ENCODE measurements around the gene LEMD2. TPM values are rescaled to one million over a fixed set of nuclear protein-coding genes. Genes with fewer than 3 reads are reported as not detected.

LEMD2 gene
- total RNA-seq, 4 donors from 2014 or later = 44.3 to 99.2 (median 55.6) TPM

- no peak overlapping the region for H3K27ac ChIP-seq
- WGBS = 66% methylated on average over 4 of the region's 4 CpGs
- no peaks in the 10 kb centered on the region for H3K9me3 ChIP-seq
- no peak for DNase-seq (ENCODE audit: low spot score in 2 of 2)
- H3K27me3 ChIP-seq = peaks cover 16% of the 10 kb centered on the region
- H3K36me3 ChIP-seq = no peaks in the 10 kb centered on the region
- no peak for TF ChIP-seq POLR2AphosphoS5 (IDR thresholded peaks at IDR 0.05)
- TF ChIP-seq CTCF (IDR thresholded peaks at IDR 0.05) = no peak
- no peak for TF ChIP-seq POLR2A (IDR thresholded peaks at IDR 0.05)
- TF ChIP-seq EP300 (IDR thresholded peaks at IDR 0.05) = no peak
- no peak overlapping the region for H3K4me3 ChIP-seq
- H3K4me1 ChIP-seq = no peaks in the 10 kb centered on the region
Measured at GRCh38 chr6:33799454-33800113, 10.7 kb upstream of the LEMD2 start.

- Histone ChIP-seq H3K4me3 (no peak overlapping the region), H3K9me3 (no peaks in the 10 kb centered on the region), H3K27me3 (peaks cover 7% of the 10 kb centered on the region), H3K4me1 (no peaks in the 10 kb centered on the region), H3K36me3 (no peaks in the 10 kb centered on the region), H3K27ac (no peak overlapping the region)
- 87% methylated on average over 8 of the region's 13 CpGs for WGBS
- TF ChIP-seq POLR2A (IDR thresholded peaks at IDR 0.05) = no peak
- no peak for TF ChIP-seq EP300 (IDR thresholded peaks at IDR 0.05)
- no peak for TF ChIP-seq CTCF (IDR thresholded peaks at IDR 0.05)
- no peak for TF ChIP-seq POLR2AphosphoS5 (IDR thresholded peaks at IDR 0.05)
- DNase-seq (ENCODE audit: low spot score in 2 of 2) = no peak
Measured at GRCh38 chr6:33798343-33798848, 9.5 kb upstream of the LEMD2 start.

DNA sequence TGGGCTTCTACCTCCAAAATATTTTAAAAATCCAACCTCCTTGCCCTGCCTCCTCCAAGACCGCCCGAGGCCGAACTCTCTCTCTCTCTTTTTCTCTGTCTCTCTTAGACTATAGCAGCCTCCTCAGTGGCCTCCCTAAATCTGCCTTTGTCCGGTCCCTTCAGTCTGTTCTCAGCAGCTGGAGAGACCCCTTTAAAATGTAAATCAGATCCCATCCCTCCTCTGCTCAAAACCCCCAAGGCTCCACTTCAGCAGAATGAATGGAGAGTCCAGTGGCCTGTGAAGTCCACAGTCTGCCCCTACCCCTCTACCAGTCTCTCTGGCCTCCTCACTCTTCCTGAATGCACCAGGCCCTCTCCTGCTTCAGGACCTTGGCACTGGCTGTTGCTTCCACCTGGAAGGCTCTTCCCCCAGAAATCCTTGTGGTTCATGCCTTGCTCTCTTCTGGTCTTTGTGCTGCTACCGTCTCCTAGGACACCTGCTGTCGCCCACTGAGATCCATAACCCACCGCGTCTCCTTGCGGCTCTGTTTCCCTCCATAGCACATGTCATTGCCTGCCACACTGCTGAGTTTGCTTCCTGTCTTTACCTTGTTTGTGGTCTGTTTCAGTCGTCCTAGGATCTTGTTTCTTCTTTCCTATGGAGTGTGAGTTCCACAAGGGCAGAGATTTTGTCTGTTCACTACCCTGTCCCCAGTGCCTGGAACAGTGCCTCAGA lies 8.9 kb upstream of the LEMD2 start:
- H3K27me3 ChIP-seq = peaks cover 3% of the 10 kb centered on the region
- no peaks in the 10 kb centered on the region for H3K36me3 ChIP-seq
- DNase-seq (ENCODE audit: low spot score in 2 of 2) = no peak
- no peaks in the 10 kb centered on the region for H3K4me1 ChIP-seq
- H3K9me3 ChIP-seq = no peaks in the 10 kb centered on the region
- H3K4me3 ChIP-seq = no peak overlapping the region
- no peak for TF ChIP-seq CTCF (IDR thresholded peaks at IDR 0.05)
- TF ChIP-seq POLR2AphosphoS5 (IDR thresholded peaks at IDR 0.05) = no peak
- TF ChIP-seq EP300 (IDR thresholded peaks at IDR 0.05) = no peak
- no peak for TF ChIP-seq POLR2A (IDR thresholded peaks at IDR 0.05)
- WGBS = 84% methylated on average over 10 of the region's 10 CpGs
- no peak overlapping the region for H3K27ac ChIP-seq

DNA sequence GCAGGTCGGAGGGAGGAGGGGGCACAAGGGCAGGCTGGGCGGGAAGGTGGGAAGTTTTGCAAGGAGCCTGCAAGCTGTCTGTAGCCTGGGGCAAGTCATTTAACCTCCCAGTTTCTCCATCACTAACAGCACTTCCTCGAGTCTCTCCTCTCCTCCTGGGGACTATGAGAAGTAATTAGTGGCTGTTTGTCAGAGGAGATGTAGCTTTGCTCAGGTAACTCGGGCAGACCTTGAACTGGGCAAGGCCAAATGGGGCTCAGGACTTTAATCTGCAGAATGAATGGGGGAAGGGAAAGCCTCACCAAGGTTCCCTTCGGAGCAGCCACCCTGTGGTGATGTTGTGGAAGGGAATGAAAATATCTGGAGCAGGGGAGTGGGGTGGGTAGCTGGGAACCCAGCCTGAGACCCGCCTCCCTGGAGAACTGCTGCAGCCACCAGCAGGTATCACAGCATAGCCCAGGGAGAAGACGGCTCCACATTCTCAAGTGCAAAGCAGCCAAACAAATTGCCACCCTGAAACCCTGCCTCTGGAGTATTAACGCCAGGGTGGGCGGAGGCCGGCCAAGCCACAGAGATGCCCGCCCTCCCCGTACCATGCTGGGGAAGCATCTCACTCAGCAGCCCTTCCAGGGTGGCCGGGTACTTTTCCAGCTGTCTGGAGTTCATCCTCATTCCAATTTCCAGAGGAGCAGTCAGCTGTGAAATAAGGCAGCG lies 6.1 kb upstream of the LEMD2 start:
- H3K27me3 ChIP-seq = peaks cover 3% of the 10 kb centered on the region
- no peaks in the 10 kb centered on the region for H3K4me1 ChIP-seq
- no peaks in the 10 kb centered on the region for H3K9me3 ChIP-seq
- no peak overlapping the region for H3K27ac ChIP-seq
- TF ChIP-seq POLR2AphosphoS5 (IDR thresholded peaks at IDR 0.05) (no peak), POLR2A (IDR thresholded peaks at IDR 0.05) (no peak), EP300 (IDR thresholded peaks at IDR 0.05) (no peak), CTCF (IDR thresholded peaks at IDR 0.05) (no peak)
- WGBS = 45% methylated on average over 7 of the region's 14 CpGs
- no peak overlapping the region for H3K4me3 ChIP-seq
- H3K36me3 ChIP-seq = no peaks in the 10 kb centered on the region
- no peak for DNase-seq (ENCODE audit: low spot score in 2 of 2)

DNA sequence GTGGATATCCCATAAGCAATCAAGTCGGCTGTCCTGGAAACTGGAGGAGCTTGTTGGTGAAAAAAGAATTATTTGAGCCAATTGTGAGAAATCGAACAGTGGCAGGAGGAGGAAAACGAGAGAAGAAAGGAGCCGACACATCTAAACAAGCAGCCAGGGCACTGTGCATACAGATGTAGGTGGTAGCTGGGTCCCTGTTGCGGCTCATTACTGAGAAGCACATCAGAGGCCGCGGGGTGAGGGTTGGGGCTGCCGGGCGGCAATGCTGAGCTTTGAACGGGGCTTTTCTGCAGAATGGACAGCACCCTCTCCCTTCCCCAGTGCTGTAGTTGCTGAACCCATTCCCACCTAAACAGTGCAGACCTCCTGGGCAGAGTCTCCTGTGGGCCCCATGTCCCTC lies 4.1 kb upstream of the LEMD2 start:
- no peak for TF ChIP-seq CTCF (IDR thresholded peaks at IDR 0.05)
- TF ChIP-seq POLR2AphosphoS5 (IDR thresholded peaks at IDR 0.05) = no peak
- no peak for TF ChIP-seq EP300 (IDR thresholded peaks at IDR 0.05)
- TF ChIP-seq POLR2A (IDR thresholded peaks at IDR 0.05) = no peak
- 71% methylated on average over 10 of the region's 10 CpGs for WGBS

More for the DNA sequence above, 4.1 kb upstream of the LEMD2 start:
- Histone ChIP-seq H3K4me1 (peaks cover 9% of the 10 kb centered on the region), H3K36me3 (no peaks in the 10 kb centered on the region), H3K27ac (no peak overlapping the region), H3K27me3 (peaks cover 3% of the 10 kb centered on the region), H3K9me3 (no peaks in the 10 kb centered on the region), H3K4me3 (no peak overlapping the region)
- no peak for DNase-seq (ENCODE audit: low spot score in 2 of 2)

Data from suprapubic skin (tissue), 4 donors.